GM21786 (cell line): ENCODE results near the gene MSI2.
"Not testable (repeated sequence)": the region's sequence is repeated elsewhere in the genome, so short reads cannot be mapped to it uniquely, and the experiment has no call there.

ENCODE experiments used
- ATAC-seq: cut with Tn5 transposase; IDR thresholded peaks from one replicate; pipeline ENCODE4 v1.9.1; 2021; ENCODE audit not compliant: unreplicated experiment

MSI2 gene

DNA sequence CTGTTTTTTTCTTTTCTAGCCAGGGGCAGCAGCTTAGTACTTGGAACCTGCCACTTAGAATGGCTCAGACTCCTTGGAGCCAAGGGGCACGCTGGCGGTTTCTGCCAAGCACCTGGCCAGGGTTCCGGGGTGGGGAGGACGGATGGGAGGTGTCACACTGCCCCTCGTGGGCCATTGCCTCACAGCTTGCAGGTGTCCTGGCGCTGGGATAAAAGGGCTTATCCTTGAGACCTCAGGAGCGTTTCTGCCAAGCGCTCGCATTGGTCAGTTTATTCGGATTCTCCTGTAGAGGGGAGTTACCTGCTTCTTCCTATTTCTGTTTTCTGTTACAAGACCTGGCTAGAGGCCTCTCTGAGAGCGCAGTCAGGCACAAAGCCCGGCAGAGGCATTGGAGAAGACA is 234.6 kb downstream of the MSI2 start:
- ATAC-seq, result no peak

DNA sequence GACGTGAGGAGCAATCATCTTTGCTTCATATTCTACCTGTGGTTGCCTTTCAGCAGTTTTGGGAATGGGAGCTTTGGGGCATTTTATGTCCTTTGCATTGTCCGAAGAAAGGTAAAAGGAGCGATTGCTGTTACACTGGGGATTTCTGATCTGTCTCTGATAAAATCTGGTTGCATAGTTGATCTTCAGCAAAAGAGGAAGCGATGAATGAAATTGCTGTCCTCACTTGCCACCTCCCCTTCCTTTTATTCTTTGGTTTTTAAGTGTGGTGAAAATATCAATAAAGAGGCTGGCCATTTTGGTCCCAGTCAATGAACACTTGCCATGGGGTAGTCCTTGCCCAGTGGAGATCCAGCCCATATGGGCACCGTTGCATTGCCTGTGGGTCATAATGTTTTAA is 236.8 kb downstream of the MSI2 start:
- no peak for ATAC-seq

DNA sequence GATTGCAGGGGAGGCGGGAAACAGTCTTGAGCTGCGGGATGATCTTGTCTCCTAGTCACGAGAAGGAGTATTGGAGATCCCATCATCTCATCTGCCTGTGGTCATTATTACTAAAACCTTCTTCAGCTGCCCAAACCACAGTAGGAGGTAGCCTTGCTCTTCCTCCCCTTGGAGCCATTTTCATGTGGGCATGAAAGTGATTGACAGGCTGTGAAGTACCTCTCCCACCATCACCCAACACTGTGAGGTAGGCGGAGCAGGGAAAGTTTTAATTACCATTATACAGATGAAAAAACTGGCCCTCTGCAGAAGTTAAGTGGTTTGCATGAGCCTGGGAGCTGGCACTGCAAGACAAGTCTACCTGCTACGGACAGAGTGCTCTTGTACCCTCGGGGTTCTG is 237.3 kb downstream of the MSI2 start:
- no peak for ATAC-seq

DNA sequence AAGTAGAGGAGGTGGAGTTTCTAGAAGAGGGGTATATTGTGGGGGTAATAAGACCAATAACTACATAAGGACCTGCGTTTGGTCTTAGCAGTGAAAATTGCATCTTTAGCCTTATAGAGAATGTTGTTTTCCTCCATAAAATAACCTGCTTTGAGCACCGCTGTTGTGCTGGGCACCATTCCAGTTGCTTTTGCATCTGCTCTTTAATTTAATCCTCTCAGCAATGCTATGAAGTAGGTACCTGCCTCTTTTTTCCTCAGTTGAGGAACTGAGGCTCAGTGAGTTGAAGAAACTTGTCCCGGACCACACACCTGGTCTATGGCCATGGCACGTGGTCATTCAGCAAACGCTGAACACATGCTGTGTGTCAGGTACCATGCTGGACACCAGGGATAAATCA is 238.1 kb downstream of the MSI2 start:
- ATAC-seq, result no peak

DNA sequence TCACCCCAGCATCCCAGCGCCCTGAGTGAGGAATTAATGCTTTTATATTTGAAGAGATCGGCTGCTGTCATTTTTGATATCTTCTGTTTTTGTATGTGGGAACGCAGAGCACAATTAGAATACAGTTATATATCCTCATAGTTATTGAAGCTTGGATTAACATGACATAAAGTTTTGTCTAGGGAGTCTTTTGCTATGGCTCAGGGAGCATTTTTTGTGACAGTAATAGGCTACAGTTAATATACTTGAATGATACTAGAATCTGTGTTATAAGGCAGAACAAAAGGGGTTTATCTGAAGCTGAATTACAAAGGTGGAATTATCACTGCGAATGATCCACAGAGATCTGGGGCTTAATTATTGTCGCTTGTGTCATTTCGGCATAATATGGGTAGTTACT is 239.4 kb downstream of the MSI2 start:
- no peak for ATAC-seq

DNA sequence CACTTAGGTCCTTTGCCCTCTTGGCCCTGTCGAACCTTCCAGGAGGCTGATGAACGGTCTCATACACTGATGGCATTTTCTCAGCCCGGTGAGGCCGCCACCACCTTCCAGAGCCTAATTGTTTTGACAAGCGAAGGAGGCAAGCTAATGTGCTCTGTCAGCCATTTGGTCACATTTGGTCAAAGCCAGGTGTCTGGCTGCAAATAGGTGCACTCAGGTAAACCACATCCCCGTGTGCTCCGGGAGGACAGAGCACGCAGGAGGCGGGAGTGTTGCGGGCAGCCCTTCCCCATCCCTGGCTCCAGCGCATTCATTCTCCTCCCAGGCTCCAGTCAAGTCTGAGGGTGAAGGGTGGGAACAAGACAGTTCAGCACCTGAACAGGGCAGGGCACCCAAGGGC is 240.1 kb downstream of the MSI2 start:
- ATAC-seq, result no peak

DNA sequence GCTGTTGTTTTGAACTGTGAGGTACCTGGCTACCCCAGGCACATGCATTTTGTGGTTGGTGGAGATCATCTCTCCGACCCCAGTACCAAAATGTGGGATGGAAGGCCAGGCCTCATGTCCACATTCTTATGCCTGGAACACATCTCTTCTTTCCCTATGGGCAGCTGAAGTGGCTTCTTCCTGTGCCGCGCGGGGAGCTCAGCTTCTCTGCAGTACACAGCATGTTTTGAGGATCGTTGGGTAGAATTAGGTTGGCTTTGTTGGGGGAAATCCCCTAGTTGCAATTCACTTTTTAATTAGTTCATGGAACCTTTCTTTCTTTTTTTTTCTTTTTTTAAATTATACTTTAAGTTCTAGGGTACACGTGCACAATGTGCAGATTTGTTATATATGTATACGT is 242.1 kb downstream of the MSI2 start:
- ATAC-seq, result no peak

DNA sequence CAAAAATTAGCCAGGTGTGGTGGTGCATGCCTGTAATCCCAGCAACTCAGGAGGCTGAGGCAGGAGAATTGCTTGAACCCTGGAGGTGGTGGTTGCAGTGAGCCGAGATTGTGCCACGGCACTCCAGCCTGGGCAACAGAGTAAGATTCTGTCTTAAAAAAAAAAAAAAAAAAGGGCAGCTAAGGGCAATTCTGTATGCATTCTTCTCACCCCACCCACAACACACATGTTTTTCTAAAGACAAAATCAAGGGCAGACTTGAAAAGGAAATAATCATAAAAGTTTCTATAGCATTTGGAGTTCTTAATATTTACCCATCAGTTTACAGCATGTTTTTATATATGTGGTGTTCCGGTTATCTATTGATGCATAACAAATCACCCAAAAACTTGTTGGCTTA is 242.9 kb downstream of the MSI2 start:
- not testable (repeated sequence) for ATAC-seq

DNA sequence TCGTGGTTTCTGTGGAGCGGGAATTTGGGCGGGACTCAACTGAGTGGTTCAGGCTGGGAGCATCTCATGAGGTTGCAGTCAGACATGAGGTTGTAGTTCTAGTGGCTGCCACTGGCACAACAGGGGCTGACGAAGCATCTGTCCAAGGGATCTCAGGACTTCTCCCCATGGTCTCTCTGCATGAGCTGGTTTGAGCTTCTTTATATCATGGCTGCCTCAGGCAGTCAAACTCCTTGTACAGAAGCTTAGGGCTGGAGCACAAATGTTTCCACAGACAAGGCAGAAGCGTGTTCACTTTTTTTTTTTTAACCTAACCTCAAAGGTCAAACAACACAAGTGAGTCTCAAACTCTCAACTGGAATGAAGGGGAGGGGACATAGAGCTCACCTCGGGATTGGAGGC is 243.3 kb downstream of the MSI2 start:
- no peak for ATAC-seq

DNA sequence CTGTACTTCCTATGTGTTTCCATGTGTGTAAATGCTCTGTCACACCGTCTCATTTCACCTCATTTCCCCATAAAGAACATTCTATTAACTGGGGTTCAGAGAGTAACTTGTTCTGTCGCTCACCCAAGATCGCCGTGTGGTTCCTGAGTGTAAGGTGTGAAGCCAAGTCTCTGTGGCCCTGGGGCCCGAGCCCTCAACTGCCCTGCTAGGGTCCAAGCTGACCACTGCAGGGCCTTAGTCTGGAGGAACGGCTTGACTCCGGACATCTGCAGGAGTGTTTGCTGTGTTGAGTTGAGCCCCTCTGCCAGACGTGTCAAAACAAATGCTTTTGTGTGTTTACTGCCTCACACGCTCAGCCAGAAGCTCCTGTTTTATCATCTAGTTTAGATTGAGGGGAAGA is 244.7 kb downstream of the MSI2 start:
- ATAC-seq, result no peak

DNA sequence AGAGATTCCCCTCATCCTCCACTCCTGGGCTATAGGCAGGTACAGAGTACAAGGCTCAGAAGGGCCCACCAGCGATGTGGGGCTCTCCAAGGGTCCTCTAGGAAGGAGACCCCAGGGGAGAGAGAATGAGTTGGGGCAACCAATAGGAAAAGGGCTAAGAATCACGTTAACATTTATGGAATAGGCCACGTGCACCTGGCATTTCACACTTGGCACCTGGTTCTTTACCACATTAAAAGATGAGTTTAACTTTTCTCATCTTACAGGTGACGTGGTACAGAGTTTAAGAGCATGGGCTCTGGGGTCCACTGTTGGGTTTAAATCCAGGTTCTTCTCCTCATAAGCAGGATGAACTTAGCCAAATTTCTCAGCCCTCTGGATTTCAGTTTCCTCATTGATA is 245.7 kb downstream of the MSI2 start:
- ATAC-seq, result no peak

DNA sequence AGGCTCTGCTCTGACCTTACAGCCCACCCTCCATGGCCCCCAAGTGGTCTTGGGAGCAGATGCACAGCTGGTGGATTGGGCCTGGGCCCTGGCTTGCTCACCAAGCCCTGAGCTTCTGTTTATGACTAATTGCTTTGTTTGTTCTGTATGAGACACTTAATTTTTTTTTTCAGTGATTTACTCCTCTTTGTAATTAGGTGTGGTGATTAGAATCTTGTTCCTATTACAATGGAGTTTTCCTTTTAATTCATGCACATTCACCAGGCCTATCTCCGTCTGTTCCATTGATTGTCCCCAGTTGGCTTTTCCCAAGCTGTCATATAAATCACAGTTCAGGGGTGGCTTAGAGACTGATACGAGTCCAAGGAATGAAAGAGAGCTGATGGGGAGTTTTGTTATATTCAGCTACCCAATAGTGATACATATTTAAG is 246.5 kb downstream of the MSI2 start:
- ATAC-seq, result no peak

DNA sequence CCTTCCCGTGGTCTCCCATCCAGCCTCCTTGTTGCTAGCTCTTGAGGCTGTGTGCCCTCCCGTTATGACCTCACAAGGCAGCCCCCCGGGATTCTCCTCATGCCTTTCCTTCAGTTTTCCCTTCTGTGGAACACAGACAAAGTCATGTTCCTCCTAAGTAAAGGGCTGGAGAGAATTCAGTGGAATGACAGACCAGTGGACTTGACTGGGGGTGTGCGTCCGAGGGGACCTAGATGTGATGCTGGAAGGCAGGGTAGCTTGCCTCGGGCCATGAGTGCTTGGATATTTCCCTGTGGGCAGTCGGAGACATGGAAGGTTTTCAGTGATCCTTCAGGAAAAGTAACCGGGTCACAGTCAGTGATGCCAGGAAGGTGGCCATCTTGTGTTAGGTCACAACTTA is 247.9 kb downstream of the MSI2 start:
- no peak for ATAC-seq

DNA sequence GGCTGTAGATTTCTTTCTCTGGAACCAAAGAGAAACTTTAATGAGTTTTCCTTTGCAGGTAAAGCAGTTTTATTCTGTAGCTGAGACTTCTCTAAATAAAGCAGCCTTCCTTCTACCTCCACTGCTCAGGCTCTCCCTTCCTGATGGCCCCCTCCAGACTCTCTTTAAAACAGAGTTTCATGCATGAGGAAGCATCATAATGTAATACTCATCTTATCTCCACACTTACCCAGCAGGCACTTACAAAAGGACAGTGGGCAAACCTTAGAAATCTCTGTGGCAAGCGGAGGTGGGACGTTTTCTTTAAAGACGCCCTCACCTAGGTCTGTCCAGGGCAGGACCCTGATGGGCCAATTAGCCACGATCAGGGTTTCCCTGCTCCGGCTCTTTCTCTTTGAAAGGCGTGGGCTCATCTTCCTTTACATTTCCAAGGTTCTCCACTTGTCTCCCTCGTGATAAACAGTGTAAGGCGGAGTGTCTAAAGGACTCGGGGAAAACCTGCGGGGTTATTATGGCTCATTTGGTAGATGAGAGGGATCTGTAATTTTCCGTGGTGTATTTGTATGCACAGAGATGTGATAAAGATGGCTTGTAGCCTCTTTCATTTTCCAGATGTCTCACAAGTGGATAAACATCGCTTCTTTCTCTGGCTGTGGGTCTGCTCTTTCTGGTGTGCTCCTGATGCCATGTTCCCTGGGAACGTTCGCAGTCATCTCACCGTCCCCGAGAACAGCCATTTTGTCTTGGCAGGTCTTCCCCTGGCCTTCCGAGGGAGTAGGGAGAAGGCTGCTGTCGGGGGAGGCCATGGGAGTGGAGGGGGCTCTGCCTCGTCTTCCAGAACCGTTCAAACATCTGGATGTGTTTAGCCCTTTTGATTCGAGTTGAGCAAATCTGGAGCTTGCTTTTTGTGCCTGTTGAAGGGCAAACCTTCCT is 249.8 kb downstream of the MSI2 start:
- ATAC-seq, result no peak

DNA sequence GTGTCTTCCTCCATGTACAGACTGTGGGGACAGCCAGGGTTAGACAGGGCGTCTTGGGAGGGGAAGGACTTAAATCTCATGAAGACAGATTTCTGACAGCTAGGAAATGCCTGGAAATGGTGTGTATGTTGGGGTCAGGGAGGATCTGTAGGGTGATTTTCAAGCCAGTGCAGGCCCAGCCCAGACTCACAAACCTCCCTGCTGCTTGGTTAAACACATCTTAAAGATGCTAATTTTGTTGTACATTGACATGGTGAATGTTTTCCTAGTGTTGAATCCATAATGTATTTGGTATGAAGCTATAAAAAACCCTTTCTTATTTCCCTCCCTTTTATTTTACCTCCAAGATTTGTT is 250.4 kb downstream of the MSI2 start:
- no peak for ATAC-seq

DNA sequence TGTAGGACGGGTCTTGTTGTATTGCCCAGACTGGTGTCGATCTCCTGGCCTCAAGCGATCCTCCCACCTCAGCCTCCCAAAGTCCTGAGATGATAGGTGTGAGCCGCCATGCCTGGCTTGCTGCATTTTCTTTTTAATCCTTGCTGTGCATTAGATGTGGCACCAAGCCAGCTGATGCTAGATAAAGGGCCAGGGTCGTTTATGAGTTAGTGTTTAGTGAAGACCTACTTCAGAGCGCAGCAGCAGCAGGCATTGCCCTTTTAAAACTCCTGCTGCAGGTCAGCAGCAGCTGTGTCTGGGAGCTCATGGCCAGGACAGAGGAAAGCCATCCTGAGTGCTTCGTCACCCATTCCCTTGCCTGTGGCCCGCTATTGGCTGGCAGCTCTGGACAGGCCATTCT is 251.5 kb downstream of the MSI2 start:
- no peak for ATAC-seq

DNA sequence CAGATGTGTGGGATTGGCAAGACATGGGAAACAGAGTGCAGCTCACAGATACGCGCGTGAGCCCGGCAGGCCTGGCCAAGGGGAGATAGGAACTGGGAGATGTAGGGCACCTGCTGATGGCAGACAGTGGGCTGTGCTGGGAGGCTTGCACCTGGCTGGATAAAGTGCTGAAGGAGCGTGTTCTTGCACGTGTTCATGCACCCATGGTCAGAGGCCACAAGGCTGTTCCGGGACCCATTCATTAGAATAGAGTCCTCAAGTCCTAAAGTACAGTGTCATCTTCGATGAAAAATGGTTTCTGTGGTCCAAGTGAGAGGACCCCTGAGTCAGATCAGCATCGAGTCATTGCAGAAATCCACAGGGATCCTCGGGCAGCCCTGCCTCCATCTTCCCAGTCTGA is 252.3 kb downstream of the MSI2 start:
- no peak for ATAC-seq

DNA sequence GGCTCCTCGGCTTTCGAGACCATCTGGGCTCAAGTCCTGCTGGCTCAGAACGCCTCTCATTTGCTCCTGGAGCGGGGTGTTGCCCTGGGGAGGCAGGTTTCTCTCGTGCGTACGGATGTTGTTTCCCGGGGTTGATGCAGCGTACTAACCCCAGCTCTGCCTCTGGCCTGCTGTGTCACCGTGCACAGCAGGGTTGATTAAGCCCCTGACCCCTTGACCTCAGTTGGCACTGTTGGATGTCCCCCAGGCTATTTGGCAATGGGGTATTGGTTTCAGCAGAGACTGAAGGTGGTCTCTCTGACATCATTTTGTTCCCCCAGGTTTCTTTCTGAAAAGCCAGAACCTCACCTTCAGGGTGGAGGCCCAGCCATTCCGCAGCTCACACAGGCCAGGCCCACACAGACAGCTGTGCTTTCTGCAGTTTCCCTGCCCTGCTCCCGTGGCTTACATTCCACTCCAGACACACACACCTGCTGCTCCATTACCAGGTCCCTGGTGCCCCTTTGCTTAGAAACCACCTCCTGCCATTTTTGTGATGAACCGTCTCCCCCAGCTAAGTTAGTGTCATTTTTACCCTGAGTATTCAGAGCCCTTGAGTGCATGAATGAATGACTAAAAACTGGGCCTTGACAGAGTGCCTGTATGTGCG is 255.3 kb downstream of the MSI2 start:
- ATAC-seq, result no peak

DNA sequence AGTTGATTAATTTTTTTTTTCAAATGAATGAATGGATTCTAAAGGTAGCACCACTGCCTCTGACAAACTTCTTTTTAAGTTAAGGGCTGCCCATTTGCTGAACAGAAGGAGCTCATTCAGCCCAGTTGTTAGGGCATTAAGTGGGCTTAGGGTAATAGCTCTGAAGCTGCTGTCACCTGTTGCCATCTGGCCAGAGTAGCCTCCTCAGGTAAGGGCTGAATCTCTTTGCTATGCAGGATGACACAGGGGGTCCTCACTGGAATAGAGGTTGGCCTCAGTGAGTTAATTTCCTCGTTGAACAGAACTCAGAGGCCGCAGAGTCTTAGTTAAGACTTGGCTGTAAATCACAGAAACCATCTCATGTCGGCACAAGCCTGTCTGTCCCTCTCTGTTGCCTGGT is 255.9 kb downstream of the MSI2 start:
- no peak for ATAC-seq

DNA sequence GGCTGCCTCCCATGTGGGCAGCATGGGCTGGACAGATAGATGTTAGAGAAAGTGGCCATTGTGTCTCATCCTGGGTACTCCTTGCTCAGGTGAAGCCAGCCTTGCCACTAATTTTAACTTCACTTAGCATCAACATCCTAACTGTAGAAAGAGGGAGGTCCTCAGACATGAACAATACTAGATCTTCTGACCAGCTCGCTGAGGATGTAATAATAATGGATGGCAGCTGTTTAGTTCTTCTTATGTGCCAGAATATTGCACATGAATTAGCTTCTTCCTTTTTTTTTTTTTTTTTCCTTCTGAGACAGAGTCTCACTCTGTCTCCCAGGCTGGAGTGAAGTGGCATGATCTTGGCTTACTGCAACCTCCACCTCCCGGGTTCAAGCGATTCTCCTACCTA is 256.4 kb downstream of the MSI2 start:
- ATAC-seq, result no peak

DNA sequence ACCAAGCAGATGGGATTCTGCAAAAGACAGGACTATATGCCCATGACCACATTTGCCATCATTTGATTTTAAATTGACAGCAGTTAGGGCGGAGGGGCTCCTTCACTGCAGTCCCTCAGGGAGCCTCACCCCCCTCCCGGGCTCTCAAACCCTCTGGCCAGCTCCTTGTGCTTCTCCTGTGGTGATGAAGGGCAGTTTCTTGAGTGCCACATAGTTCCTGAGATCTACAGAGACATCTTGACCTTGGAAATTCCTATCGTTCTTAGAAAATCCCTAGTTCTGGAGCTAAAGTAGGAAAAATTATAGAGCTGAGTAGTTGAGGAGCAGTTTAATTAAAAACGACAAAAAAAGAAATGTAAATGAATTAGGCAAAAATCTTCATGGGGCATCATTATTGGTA is 257.2 kb downstream of the MSI2 start:
- ATAC-seq, result no peak

DNA sequence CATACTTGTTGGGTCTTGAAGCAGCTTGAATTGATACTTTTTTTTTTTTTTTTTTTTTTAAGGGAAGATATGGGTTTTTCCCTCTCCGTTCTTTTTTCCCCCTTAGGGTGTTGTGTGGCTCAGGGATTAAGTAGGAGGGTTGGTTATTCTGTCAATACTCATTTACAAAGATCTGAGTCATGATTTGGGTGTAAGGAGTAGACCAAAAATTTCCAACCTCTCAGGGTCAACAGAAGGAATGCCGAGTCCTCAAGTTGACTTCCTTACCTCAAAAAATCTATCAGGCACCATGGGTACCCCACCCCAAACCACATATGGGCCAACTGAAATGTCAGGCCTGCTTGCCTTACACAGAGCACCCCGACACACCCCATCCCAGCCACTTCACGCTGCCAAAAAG is 258.3 kb downstream of the MSI2 start:
- ATAC-seq, result no peak
